ENCODE data around the gene SORCS2. TPM values are rescaled to one million over a fixed set of nuclear protein-coding genes. Genes with fewer than 3 reads are reported as not detected.

The SORCS2 gene
- total RNA-seq, 1 donor from 2014 or later: 13.8 TPM

DNA sequence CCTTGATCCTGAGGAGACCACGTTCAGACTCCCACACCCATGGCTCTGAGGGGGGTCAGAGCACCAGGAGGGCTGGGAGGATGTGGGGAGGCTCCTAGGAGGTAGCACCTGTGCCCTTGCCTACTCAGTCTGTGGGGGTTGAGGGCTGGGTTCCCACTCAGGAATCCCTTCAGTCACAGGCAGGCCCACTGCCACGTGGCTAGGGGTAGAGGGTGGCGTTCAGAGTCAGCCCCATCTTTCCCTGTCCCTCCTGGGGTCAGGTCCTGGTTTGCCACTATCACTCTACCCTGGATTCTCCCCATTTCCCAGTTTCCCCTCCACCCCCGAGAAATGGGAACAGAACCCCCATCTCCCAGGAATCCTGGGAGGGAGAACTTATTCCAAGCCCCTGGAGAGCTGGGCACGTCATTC, 131.1 kb downstream of the SORCS2 start:
- Histone ChIP-seq H3K4me1 (ENCODE audit: insufficient read depth, low read length) (peaks cover 16% of the 10 kb centered on the region), H3K9me3 (ENCODE audit: insufficient read depth, low read depth, low read length) (peaks cover 5% of the 10 kb centered on the region), H3K9ac (ENCODE audit: low read length) (no peak overlapping the region), H3K4me2 (ENCODE audit: low read length) (no peak overlapping the region), H3K27me3 (ENCODE audit: insufficient read depth, low read length) (no peaks in the 10 kb centered on the region), H3K79me2 (ENCODE audit: insufficient read depth, low read length) (no peaks in the 10 kb centered on the region), H4K20me1 (ENCODE audit: insufficient read depth, low read length) (peaks cover 7% of the 10 kb centered on the region), H3K36me3 (ENCODE audit: insufficient read depth, low read length) (no peaks in the 10 kb centered on the region), H3K27ac (ENCODE audit: low read depth, low read length) (no peak overlapping the region), H3K4me3 (ENCODE audit: insufficient read depth, low read depth, low read length) (no peak overlapping the region), H2AFZ (ENCODE audit: low read depth, low read length) (no peak overlapping the region)
- Mint-ChIP-seq H3K27ac (ENCODE audit: unreplicated experiment) (no peak overlapping the region), H3K36me3 (ENCODE audit: low read depth, unreplicated experiment) (peaks cover 12% of the 10 kb centered on the region), H3K27me3 (ENCODE audit: low read depth, unreplicated experiment) (peaks cover 19% of the 10 kb centered on the region), H3K9me3 (ENCODE audit: unreplicated experiment) (peaks cover 7% of the 10 kb centered on the region), H3K4me1 (ENCODE audit: low read depth, unreplicated experiment) (peaks cover 11% of the 10 kb centered on the region), H3K4me3 (ENCODE audit: unreplicated experiment) (no peak overlapping the region)
- no peak for FAIRE-seq
- TF ChIP-seq EZH2 (IDR thresholded peaks at IDR 0.05; ENCODE audit: insufficient read depth, low read length): no peak
- TF ChIP-seq, protein P1, sequence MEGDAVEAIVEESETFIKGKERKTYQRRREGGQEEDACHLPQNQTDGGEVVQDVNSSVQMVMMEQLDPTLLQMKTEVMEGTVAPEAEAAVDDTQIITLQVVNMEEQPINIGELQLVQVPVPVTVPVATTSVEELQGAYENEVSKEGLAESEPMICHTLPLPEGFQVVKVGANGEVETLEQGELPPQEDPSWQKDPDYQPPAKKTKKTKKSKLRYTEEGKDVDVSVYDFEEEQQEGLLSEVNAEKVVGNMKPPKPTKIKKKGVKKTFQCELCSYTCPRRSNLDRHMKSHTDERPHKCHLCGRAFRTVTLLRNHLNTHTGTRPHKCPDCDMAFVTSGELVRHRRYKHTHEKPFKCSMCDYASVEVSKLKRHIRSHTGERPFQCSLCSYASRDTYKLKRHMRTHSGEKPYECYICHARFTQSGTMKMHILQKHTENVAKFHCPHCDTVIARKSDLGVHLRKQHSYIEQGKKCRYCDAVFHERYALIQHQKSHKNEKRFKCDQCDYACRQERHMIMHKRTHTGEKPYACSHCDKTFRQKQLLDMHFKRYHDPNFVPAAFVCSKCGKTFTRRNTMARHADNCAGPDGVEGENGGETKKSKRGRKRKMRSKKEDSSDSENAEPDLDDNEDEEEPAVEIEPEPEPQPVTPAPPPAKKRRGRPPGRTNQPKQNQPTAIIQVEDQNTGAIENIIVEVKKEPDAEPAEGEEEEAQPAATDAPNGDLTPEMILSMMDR (IDR thresholded peaks at IDR 0.05; ENCODE audit: insufficient read depth, low read depth, low read length): no peak
- no peak for DNase-seq (ENCODE audit: low read depth)

DNA sequence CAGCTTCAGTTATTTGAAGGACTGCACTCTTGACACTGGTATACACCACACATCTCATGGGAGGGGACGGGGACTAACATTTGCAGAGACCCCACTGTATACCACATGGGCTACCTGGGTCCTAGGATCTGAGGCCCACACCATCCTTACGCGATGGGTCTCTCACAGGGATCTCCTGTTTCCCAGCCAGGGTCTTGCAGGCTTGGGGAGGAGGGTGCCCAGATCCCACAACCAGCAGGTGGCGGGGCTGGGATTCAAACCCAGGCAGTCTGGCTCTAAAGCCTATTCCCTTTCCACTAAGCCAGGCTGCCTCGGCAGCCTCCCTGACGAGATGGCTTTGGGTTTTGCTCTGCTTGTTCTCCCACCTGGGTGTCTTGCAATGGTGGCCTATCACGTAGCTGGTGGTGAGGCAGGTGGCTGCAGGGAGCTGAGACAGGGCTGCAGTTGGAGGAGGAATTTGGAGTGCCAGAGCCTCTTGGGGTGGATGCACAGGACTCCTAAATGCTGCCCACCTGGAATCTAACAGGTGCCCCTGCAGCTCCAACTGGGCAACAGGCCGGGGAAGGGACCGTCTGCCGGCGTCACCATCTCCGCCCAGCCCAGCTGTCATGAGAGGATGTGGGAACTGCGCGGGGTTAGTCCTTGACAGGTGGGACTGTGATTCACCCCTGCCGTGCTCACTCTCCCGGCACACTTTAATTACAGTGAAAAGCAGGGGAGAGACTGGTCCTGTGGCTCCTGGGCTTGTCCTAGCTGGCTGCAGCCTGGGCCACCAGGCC, 131.7 kb downstream of the SORCS2 start:
- Histone ChIP-seq H3K4me2 (ENCODE audit: low read length) (no peak overlapping the region), H2AFZ (ENCODE audit: low read depth, low read length) (no peak overlapping the region), H3K9me3 (ENCODE audit: insufficient read depth, low read depth, low read length) (no peaks in the 10 kb centered on the region), H3K4me1 (ENCODE audit: insufficient read depth, low read length) (peaks cover 22% of the 10 kb centered on the region), H3K27ac (ENCODE audit: low read depth, low read length) (no peak overlapping the region), H3K9ac (ENCODE audit: low read length) (no peak overlapping the region), H3K36me3 (ENCODE audit: insufficient read depth, low read length) (no peaks in the 10 kb centered on the region), H3K27me3 (ENCODE audit: insufficient read depth, low read length) (no peaks in the 10 kb centered on the region), H4K20me1 (ENCODE audit: insufficient read depth, low read length) (peaks cover 7% of the 10 kb centered on the region), H3K4me3 (ENCODE audit: insufficient read depth, low read depth, low read length) (no peak overlapping the region), H3K79me2 (ENCODE audit: insufficient read depth, low read length) (no peaks in the 10 kb centered on the region)
- FAIRE-seq (no peak), DNase-seq (ENCODE audit: low read depth) (no peak)
- no peak overlapping the region for H3K4me3 Mint-ChIP-seq (ENCODE audit: unreplicated experiment)
- peaks cover 2% of the 10 kb centered on the region for H3K9me3 Mint-ChIP-seq (ENCODE audit: unreplicated experiment)
- peaks cover 17% of the 10 kb centered on the region for H3K4me1 Mint-ChIP-seq (ENCODE audit: low read depth, unreplicated experiment)
- peaks cover 19% of the 10 kb centered on the region for H3K27me3 Mint-ChIP-seq (ENCODE audit: low read depth, unreplicated experiment)
- H3K36me3 Mint-ChIP-seq (ENCODE audit: low read depth, unreplicated experiment): peaks cover 6% of the 10 kb centered on the region
- TF ChIP-seq, protein P1 (IDR thresholded peaks at IDR 0.05; ENCODE audit: insufficient read depth, low read depth, low read length): no peak
- TF ChIP-seq EZH2 (IDR thresholded peaks at IDR 0.05; ENCODE audit: insufficient read depth, low read length): no peak
- H3K27ac Mint-ChIP-seq (ENCODE audit: unreplicated experiment): no peak overlapping the region

DNA sequence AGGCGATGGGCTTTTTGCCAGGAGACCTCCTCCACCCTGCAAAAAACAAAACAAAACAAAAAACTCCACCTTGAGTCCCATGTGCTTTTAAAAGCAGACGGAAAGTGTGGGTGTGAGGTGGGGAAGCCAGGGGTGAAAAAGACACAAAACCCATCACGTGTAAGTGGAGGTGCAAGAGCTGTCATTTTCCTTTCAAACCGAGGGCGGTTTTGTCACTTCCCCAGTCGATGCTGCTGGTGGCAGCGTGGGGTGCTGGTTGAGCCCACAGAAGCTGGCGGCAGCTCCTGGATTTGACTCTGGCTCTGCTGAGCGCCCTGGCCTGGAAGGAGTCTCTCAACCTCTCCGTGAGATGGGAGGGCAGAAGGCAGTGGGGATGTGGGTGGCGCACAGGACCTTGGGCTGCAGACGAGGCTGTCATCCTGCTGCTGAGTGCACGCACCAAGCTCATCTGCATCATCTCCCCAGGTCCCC, 132.3 kb downstream of the SORCS2 start:
- no peak overlapping the region for H3K27ac Mint-ChIP-seq (ENCODE audit: unreplicated experiment)
- no peaks in the 10 kb centered on the region for H3K9me3 ChIP-seq (ENCODE audit: insufficient read depth, low read depth, low read length)
- no peaks in the 10 kb centered on the region for H3K79me2 ChIP-seq (ENCODE audit: insufficient read depth, low read length)
- peaks cover 28% of the 10 kb centered on the region for H3K4me1 ChIP-seq (ENCODE audit: insufficient read depth, low read length)
- no peak for TF ChIP-seq EZH2 (IDR thresholded peaks at IDR 0.05; ENCODE audit: insufficient read depth, low read length)
- TF ChIP-seq, protein P1 (IDR thresholded peaks at IDR 0.05; ENCODE audit: insufficient read depth, low read depth, low read length): no peak
- H3K4me3 ChIP-seq (ENCODE audit: insufficient read depth, low read depth, low read length): no peak overlapping the region
- H4K20me1 ChIP-seq (ENCODE audit: insufficient read depth, low read length): peaks cover 7% of the 10 kb centered on the region
- no peaks in the 10 kb centered on the region for H3K9me3 Mint-ChIP-seq (ENCODE audit: unreplicated experiment)
- H3K36me3 Mint-ChIP-seq (ENCODE audit: low read depth, unreplicated experiment): peaks cover 5% of the 10 kb centered on the region
- no peaks in the 10 kb centered on the region for H3K27me3 ChIP-seq (ENCODE audit: insufficient read depth, low read length)
- DNase-seq (ENCODE audit: low read depth) (no peak), FAIRE-seq (no peak)
- no peak overlapping the region for H3K27ac ChIP-seq (ENCODE audit: low read depth, low read length)
- H3K36me3 ChIP-seq (ENCODE audit: insufficient read depth, low read length): no peaks in the 10 kb centered on the region
- no peak overlapping the region for H3K4me3 Mint-ChIP-seq (ENCODE audit: unreplicated experiment)
- no peak overlapping the region for H3K4me2 ChIP-seq (ENCODE audit: low read length)
- H3K9ac ChIP-seq (ENCODE audit: low read length): no peak overlapping the region
- no peak overlapping the region for H2AFZ ChIP-seq (ENCODE audit: low read depth, low read length)
- H3K4me1 Mint-ChIP-seq (ENCODE audit: low read depth, unreplicated experiment): peaks cover 23% of the 10 kb centered on the region
- peaks cover 19% of the 10 kb centered on the region for H3K27me3 Mint-ChIP-seq (ENCODE audit: low read depth, unreplicated experiment)

Data from astrocyte (in vitro differentiated cells and primary cell).